Stimulated activated CD4-positive, alpha-beta T cell treated with anti-CD3 and anti-CD28 coated beads, Interleukin-12 subunit alpha, Interleukin-12 subunit beta, amount 100 ng/mL, for 24 hours (primary cell): Measurements from ENCODE around the gene MKNK1.
"Not testable (repeated sequence)": the region's sequence is repeated elsewhere in the genome, so short reads cannot be mapped to it uniquely, and the experiment has no call there.

Experiments
- DNase-seq, 2 experiments: peaks; one replicate each; pipeline ENCODE4 v3.0.0-alpha.2; 2020; ENCODE audit warnings: low read depth in 2 of 2

The MKNK1 gene

GRCh38 chr1:46603858-46604549, at the start of gene MKNK1:
Gene MKNK1 (minus strand): TSS chr1:46604268. CDS start chr1:46583327, 20,941 bp downstream.
- peak; percentile 93 to 98 for DNase-seq

DNA sequence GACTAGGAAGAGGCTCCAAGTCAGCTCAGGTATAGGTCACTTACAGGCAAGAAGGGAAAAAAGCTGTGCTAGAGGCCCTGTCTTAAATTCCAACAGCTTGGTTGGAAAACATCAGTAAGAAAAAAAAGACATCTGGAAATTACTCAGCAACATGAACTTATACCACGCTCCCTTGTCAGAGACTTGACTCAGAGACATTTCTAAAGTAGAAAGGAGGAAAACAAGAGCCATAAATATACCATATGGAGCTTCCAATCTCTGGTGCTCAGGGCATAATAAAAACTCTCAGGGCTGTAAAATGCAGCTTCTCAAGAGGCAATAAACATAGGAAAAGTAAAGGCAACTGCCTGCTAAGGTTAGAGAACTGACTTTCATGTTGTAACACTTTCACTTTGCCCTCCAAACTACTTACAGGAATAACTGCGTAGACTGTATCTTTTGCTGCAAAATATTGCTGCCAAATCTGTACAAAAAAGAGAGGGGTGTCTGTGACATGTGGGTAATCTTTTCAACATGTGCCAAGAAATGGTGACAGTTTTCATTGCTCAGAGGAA, 49.4 kb upstream of the MKNK1 start:
- DNase-seq: no peak

DNA sequence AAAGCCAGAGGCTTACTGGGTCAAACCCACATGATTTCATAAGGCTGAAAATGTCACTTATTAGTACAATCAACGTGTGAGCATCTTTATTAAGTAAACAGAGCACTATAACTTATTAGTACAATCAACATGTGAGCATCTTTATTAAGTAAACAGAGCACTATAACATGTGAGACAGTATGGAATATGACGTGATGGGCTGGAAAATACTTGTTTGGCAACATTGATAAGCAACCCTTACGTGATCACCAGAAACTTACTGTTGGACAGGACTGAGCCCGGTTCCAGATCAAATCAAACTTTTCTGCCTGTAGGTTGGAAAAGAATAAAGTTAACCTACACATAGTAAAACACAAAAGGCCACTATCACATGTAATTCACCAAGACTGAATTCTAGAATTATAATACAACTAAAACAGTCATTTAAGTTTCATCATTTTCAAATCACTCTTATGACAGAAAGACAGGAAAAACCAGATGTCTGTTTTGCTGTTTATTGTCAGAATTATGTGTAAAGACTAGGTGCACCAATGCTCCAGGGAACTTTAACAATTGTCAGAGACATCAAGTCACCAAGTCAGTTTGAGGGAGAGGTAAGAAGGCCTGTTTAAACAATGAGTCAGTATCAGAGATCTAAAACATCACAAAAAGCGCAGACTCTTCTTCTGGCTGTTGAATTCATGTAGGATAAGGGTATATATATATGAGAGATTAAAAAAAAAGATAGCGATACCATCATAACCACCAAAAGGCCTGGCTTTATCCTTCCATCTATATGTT, 48.4 kb upstream of the MKNK1 start:
- no peak for DNase-seq

- DNase-seq: not testable (repeated sequence)
These were observed 47.1 kb upstream of the MKNK1 start for GRCh38 chr1:46651152-46651551.

DNA sequence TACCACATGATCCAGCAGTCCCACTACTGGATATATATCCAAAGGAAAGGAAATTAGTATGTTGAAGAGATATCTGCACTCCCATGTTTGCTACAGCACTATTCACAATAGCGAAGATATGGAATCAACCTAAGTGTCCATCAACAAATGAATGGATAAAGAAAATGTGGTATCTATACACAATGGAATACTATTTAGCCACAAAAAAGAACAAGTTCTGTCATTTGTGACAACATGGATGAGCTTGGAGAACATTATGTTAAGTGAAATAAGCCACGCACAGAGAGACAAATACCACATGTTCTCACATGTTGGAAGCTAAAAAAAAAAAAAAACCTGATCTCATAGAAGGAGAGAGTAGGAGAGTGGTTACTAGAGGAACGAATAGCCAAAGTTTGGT, 46.4 kb upstream of the MKNK1 start:
- no peak for DNase-seq

GRCh38 chr1:46649764-46650163, 45.7 kb upstream of the MKNK1 start:
- DNase-seq: no peak

- no peak for DNase-seq
These were observed 43.5 kb upstream of the MKNK1 start for GRCh38 chr1:46647611-46648010.

- no peak for DNase-seq
These were observed 42.8 kb upstream of the MKNK1 start for GRCh38 chr1:46646844-46647243.

DNA sequence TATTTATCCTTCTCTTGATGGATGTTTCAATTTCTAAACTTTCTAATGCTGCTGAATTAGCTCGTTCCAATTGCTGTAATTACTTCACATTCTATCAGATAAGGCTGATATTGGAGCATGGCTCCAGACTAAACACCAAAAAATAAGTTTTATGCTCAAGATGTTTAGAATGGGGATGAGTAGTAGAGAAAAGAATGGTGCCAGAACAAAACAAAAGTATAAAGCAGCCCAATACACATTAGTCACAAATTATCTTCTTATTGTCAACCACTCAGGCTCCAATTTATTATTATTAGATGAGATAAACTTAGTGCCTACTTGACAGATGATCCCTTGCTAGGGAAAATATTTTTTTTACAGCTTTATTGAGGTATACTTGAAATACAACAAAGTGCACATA, 42.3 kb upstream of the MKNK1 start:
- DNase-seq: no peak

DNA sequence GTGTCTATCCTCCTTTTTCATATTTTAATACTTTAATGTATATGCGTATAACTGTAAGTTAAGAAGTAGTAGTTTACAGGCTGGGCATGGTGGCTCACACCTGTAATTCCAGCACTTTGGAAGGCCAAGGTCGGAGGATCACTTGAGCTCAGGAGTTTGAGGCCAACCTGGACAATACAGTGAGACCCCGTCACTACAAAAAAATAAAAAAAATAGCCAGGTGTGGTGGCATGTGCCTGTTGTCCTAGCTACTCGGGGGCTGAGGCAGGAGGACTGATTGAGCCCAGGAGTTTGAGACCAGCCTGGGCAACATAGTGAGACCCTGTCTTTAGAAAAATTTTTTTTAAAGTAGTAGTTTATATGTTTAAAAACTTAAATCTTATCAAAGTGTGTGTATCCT, 41.7 kb upstream of the MKNK1 start:
- no peak for DNase-seq

GRCh38 chr1:46643368-46643775, 39.3 kb upstream of the MKNK1 start:
- DNase-seq: no peak

DNA sequence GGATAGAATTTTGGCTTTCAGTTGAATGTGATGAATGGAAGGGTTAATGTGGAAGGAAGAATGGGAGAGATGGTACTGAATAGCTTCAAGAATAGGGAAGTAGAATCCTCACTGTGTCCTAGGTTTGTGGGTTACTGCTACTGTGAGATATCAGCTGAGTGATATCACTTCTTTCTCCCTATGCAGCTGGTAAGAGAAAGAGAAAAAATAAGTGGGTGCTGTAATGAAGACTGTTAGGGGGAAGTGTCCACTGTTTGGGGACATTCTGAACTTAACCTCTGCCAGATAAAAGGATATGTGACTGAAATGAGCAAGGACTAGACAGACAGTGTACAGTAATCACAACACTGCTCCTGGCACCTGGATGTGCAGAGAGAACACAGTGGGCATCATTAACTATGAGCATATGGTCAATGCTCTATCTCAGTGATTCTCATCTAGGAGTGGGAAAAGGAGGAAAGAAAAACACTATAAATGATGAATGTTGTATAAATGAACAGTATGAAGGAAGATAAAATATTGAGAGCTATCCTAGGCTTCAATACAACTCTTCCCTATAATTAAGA, 38.1 kb upstream of the MKNK1 start:
- no peak for DNase-seq

DNA sequence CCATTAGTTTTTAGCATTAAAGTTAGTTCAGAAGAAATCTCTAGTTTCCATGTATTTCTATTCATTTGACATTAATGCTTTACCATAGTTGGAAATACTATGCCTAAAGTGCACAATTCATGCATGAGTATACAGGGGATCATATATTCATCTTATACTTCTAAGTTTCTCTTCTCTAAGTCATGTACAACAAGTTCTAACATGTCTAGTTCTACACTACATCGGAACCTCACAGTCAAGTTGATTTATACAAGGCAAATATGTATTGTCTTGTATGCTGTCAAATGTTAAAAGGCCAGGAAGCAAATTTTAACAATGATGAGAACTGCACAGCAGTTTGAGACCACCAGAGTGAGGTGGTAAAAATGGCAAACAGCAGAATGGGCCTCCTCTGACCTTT, 35.5 kb upstream of the MKNK1 start:
- no peak for DNase-seq

- DNase-seq: no peak
These were observed 34.9 kb upstream of the MKNK1 start for GRCh38 chr1:46638921-46639320.

DNA sequence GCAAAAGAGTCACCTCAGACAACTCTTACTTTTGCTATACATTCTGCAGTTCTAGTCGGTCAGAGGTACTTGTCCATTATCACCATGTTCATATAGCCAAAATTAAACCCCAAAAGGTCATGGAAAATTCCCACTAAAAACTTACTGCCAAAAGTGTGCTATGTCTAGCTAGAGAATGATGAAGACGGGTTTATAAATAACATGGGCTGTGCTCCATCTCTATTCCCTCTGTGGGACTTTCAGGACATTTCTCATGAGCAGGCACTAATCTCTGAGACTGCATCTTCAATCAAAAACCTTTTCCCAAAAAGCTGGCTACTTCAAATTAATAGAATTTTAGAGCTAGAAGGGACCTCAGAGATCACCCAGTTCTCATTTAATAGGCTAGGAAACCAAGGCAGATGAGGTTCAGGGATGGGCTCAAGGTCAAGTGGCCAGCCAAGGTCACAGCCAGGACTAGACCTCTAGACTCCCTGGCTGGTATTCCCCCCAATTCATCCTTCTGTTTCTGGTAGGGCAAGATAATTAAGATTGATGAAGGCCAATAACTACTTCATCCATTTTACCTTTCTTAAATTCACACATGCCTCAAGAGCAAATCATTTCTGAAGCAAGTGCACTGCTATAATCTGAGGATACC, 33.5 kb upstream of the MKNK1 start:
- no peak for DNase-seq

DNA sequence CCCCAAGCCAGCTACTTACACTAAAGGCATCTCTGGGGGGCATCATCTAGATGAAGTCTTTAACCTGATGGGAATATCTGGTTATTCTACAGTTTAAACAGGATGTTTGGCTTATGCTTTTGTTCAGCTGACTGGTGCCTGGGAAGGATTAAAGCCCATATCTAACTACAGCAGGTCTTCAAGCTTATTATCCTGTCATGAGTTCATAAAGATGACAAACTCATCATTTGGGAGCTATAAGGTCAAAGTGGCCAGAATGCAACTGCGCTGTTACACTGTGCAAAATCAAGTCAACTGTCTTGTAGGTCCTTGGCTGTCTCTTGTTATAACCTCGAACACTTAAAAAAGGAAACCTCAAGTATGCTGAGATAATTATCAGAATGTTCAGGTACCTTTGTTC, 31.1 kb upstream of the MKNK1 start:
- DNase-seq: no peak

- no peak for DNase-seq
These were observed 26.7 kb upstream of the MKNK1 start for GRCh38 chr1:46630719-46631118.

DNA sequence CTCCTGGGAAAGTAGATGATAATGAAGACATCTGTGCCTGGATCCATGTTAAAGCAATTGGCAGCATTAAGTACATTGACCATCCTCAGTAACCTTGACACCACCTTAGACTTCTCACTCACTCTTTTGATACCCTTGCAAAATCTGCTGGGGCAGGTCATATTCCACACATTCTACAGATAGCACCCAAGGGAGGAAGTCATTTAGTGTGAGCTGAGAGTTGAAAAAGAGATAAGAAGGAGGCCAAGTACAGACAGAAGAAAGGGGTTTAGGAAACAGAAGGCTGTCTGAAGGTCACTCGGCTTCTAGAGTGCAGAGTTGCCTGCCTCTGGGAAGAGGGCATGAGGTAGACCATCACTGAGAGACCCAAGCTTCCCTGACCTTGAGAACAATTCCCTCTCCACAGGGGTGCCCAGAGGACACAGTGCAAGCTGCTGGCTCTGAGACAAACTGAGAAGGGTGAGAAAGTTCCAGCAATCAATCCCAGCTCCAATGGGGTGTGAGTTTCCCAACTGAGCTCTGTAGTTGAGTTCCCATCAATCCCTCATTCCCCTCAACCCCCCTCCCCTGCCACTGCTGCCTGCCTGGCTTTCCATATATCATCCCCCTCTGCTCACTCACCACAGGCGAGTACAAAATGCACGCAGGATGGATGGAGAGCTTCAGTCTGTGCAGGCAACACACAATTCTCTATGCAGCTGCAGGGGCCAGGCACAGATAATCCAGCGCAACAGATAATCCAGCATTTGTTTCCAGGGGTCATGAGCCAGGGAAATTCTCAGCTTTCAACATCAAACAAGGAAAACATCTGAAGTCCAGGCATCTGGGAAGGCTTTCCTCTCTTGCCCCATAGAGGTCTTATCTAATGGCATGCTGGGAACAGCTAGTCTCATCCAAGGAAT, 19.9 kb upstream of the MKNK1 start:
- DNase-seq: no peak

DNA sequence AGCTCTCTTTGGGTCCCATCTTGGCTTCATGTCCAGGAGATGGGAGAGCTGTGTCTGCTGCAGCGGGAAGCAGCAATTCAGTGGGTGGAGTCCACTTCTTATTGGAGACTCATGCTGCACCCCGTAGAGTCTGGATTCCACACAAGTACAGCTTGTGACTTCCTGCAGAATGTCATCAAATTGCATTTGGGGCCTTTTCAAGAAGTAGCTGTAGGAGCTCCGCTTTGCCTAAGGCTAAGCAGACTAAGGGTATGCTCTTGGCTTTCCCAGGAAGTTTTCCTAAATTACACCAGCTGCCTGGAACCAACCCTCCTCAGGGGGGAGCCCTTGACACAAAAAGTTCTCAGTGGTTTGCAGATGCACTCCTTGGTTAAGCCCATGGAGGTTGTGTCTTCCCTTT, 18.3 kb upstream of the MKNK1 start:
- DNase-seq: no peak

- no peak for DNase-seq
These were observed 17.9 kb upstream of the MKNK1 start for GRCh38 chr1:46621930-46622329.

DNA sequence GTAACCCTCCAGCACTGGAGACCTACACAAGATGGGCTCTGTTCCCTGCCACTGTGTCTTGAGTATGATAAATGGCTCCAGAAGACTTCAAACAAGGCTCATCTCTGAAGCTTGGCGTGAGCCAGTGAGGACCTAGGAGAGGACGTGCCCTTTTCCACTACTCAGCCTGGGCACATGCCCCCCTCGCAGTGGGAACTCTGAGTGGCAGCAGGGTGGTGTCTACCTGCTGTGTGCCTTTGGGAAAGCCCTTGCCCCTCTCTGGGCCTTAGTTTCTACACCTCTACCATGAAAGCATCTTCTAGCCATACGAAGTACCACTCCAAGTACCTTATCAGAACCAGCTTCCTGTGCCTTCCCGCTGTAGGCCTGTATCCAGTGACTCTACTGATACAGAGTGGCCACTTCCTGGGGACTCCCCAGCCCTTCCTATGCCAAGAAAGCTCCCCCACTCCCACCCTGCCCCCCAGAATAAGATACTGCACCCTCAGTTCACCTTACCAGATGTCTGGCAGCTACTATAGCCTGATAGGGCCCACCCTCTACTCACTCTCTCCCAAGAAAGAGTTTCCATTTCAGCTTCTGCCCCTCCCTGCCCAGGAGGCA, 15.7 kb upstream of the MKNK1 start:
- no peak for DNase-seq
